Spleen (tissue), 7 donors: Measurements from ENCODE around the gene FZD4.

Experiments used
- CTCF ChIP-seq, 11 experiments: fragments of 200-600 bp in 7 of 11; fragments of 450-650 bp in 4 of 11; sonication (generic) in 4 of 11; IDR thresholded peaks in 8 of 11; conservative IDR thresholded peaks in 3 of 11; 1 replicate in 7 of 11; 2 replicates in 4 of 11; pipeline versions ENCODE4 v1.4.0 to v1.8.0; 2016 to 2021; ENCODE audit warnings: antibody characterized with exemption in 11 of 11, inconsistent platforms in 4 of 11, mild to moderate bottlenecking in 1 of 11
- POLR2A ChIP-seq, 3 donors: fragments of 450-650 bp; IDR thresholded peaks; one replicate each; pipeline ENCODE4 v1.5.1; 2017; ENCODE audit warnings: antibody characterized with exemption in 3 of 3, mild to moderate bottlenecking in 1 of 3
- POLR2AphosphoS5 ChIP-seq, 3 donors: sonication (generic); formaldehyde crosslinking; IDR thresholded peaks; one replicate each; pipeline ENCODE4 v1.5.1; 2017; ENCODE audit warnings: antibody characterized with exemption in 3 of 3
- donor health status: DM: no; HTN: no; CAD: no; lungs with moderate emphysema.
- donor health status: DM: no; HTN: no; CAD: no.
- donor health status: DM: no; HTN: no; CAD: no.

DNA sequence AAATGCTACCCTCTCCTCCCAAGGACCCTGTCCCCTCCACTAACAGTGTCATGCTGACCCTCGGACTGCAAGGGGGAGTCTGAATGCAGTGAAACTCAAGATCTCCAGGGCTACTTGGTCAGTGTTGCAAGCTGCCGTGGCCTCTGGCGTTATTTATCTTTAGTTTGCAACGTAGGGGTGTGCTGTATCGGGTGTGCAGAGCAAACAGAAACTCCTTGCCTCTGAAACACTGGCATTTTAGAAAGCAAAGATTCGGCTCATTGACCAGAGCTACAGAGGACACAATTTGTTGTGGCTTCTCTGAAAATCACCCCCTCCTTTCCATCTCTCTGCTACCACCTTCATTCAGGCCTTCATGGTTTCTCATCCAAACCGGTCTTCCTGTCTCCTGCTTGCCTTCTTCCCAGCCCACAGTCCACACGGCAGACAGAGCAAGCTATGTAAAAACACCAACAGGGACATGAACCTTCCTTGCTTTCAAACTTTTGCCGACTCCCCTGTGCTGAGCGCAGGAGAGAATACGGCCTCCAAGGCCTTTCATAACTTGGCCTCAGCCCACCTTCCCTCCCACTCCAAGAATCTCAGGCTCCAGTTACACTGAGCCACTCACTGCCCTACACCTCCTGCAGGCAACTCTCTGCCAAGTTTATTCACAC, 14.9 kb downstream of the FZD4 start:
- TF ChIP-seq CTCF (IDR thresholded peaks at IDR 0.05 in 8 of 11, conservative IDR thresholded peaks at IDR 0.05 in 3 of 11): no peak
- no peak for TF ChIP-seq POLR2A (IDR thresholded peaks at IDR 0.05)
- no peak for TF ChIP-seq POLR2AphosphoS5 (IDR thresholded peaks at IDR 0.05)
